ENCODE results near the gene FBXO7.

FBXO7 gene

DNA sequence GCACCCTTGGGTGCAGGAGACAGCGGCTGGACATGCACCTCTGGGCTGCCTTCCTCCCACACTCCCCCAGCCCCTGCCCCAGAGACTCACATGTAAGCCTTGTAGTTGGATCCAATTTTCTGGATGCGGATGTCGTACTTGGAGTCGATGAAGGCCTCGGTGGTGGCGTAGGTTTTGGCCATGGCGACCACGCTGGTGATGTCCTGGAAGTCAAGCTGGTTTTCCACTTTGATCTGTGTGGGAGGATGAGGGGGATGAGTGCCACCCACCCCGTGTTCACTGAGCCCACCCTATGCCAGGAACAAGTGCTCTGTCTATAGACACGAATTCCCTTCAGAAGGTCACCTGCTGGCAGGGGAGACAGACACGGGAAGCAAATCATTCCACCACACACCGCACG lies 66.9 kb downstream of the FBXO7 start:
- no peak overlapping the region for H3K4me2 ChIP-seq (ENCODE audit: low read depth, low read length, poor library complexity, severe bottlenecking)

DNA sequence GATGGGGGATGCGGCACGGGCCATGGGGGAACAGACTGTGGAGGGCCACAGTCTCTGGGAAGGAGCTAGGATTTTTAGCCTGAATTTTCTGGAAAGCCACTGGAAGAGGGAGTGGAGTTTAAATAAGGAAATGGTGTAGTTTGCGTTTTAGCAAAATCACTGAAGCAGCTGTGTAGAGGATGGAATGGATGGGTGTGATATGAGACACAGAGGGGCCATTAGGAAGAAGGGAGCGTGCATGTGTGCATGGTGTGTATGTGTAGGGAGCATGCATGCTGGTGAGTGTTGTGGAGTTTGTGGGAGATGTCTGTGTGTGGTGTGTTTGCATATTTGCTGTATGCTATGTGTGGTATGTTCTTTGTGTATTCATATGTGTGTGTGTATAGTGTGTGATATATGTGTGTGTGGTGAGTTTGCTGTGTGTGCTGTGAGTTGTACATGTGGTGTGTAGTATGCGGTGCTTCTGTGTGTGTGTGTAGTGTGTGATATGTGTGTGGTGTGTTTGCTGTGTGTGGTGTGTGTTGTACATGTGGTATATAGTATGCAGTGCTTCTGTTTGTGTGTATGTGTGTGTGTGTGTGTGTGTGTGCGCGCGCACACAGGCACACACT lies 67.6 kb downstream of the FBXO7 start:
- Histone ChIP-seq H3K4me2 (ENCODE audit: low read depth, low read length, poor library complexity, severe bottlenecking) (no peak overlapping the region), H3K9ac (ENCODE audit: low read length) (no peak overlapping the region), H3K79me2 (ENCODE audit: insufficient read depth, low read length) (no peaks in the 10 kb centered on the region), H4K20me1 (ENCODE audit: low read depth, low read length) (no peaks in the 10 kb centered on the region), H3K9me3 (ENCODE audit: insufficient read depth, low read length) (no peaks in the 10 kb centered on the region), H3K27ac (ENCODE audit: low read depth, low read length) (no peak overlapping the region), H3K36me3 (ENCODE audit: low read length) (no peaks in the 10 kb centered on the region), H3K4me3 (ENCODE audit: insufficient read depth, low read length, poor library complexity, severe bottlenecking) (no peak overlapping the region), H2AFZ (ENCODE audit: low read depth, low read length, severe bottlenecking) (no peak overlapping the region), H3F3A (ENCODE audit: insufficient read depth) (no peaks in the 10 kb centered on the region), H3K9me2 (replicated peaks; ENCODE audit: insufficient read depth, low read length) (no peaks in the 10 kb centered on the region), H3K27me3 (ENCODE audit: low read length) (no peaks in the 10 kb centered on the region)
- TF ChIP-seq, protein P1, sequence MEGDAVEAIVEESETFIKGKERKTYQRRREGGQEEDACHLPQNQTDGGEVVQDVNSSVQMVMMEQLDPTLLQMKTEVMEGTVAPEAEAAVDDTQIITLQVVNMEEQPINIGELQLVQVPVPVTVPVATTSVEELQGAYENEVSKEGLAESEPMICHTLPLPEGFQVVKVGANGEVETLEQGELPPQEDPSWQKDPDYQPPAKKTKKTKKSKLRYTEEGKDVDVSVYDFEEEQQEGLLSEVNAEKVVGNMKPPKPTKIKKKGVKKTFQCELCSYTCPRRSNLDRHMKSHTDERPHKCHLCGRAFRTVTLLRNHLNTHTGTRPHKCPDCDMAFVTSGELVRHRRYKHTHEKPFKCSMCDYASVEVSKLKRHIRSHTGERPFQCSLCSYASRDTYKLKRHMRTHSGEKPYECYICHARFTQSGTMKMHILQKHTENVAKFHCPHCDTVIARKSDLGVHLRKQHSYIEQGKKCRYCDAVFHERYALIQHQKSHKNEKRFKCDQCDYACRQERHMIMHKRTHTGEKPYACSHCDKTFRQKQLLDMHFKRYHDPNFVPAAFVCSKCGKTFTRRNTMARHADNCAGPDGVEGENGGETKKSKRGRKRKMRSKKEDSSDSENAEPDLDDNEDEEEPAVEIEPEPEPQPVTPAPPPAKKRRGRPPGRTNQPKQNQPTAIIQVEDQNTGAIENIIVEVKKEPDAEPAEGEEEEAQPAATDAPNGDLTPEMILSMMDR (IDR thresholded peaks at IDR 0.05; ENCODE audit: insufficient read depth, low read length, poor library complexity, severe bottlenecking): no peak
- no peak for TF ChIP-seq EZH2phosphoT487 (conservative IDR thresholded peaks at IDR 0.05; ENCODE audit: low read length)

More for the DNA sequence above, 66.9 kb downstream of the FBXO7 start:
- no peak for TF ChIP-seq EZH2phosphoT487 (conservative IDR thresholded peaks at IDR 0.05; ENCODE audit: low read length)
- TF ChIP-seq, protein P1 (IDR thresholded peaks at IDR 0.05; ENCODE audit: insufficient read depth, low read length, poor library complexity, severe bottlenecking): no peak
- Histone ChIP-seq H3K79me2 (ENCODE audit: insufficient read depth, low read length) (no peaks in the 10 kb centered on the region), H3K9me3 (ENCODE audit: insufficient read depth, low read length) (no peaks in the 10 kb centered on the region), H3K9ac (ENCODE audit: low read length) (no peak overlapping the region), H2AFZ (ENCODE audit: low read depth, low read length, severe bottlenecking) (no peak overlapping the region), H3F3A (ENCODE audit: insufficient read depth) (no peaks in the 10 kb centered on the region), H3K36me3 (ENCODE audit: low read length) (no peaks in the 10 kb centered on the region), H3K9me2 (replicated peaks; ENCODE audit: insufficient read depth, low read length) (no peaks in the 10 kb centered on the region), H3K27me3 (ENCODE audit: low read length) (no peaks in the 10 kb centered on the region), H3K27ac (ENCODE audit: low read depth, low read length) (no peak overlapping the region), H4K20me1 (ENCODE audit: low read depth, low read length) (no peaks in the 10 kb centered on the region), H3K4me3 (ENCODE audit: insufficient read depth, low read length, poor library complexity, severe bottlenecking) (no peak overlapping the region)

DNA sequence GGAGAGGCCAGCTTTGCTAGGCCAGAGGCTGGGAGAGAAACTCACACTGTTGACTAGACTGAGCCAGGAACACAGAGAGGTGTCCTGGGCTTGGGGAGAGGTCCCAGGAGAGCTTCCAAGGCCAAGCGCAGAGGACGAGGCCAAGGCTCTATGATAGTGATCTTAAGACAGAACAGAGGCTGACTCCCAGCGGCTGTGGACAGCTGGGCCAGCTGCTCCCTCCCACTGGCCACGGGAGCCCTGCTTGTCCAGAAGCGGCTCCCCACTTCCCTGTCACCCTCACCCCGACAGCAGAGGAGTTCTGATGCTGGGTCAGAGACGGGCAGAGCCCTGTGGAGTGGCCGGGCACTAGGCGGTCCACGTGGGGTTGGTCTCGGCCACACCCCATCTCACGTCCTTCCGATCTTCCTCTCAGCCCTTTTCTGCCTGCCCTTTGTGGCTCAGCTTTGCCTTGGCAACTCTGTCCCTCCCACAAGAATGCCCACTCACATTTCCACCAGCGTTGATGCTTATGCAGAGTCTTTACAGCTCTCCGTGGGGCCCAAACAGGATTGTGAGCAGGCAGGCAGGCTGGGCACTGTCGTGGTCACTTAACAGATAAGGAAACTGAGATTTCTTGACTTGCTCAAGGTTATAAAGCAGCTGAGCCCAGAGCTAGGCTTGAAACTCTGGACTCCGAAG lies 68.2 kb downstream of the FBXO7 start:
- no peak overlapping the region for H2AFZ ChIP-seq (ENCODE audit: low read depth, low read length, severe bottlenecking)
- H3K9me2 ChIP-seq (replicated peaks; ENCODE audit: insufficient read depth, low read length): no peaks in the 10 kb centered on the region
- H3K27me3 ChIP-seq (ENCODE audit: low read length): no peaks in the 10 kb centered on the region
- H3K9ac ChIP-seq (ENCODE audit: low read length): no peak overlapping the region
- H3K4me3 ChIP-seq (ENCODE audit: insufficient read depth, low read length, poor library complexity, severe bottlenecking): no peak overlapping the region
- no peaks in the 10 kb centered on the region for H3F3A ChIP-seq (ENCODE audit: insufficient read depth)
- H3K79me2 ChIP-seq (ENCODE audit: insufficient read depth, low read length): no peaks in the 10 kb centered on the region
- no peak overlapping the region for H3K4me2 ChIP-seq (ENCODE audit: low read depth, low read length, poor library complexity, severe bottlenecking)
- TF ChIP-seq EZH2phosphoT487 (conservative IDR thresholded peaks at IDR 0.05; ENCODE audit: low read length): no peak
- TF ChIP-seq, protein P1 (IDR thresholded peaks at IDR 0.05; ENCODE audit: insufficient read depth, low read length, poor library complexity, severe bottlenecking): no peak
- no peaks in the 10 kb centered on the region for H4K20me1 ChIP-seq (ENCODE audit: low read depth, low read length)
- H3K27ac ChIP-seq (ENCODE audit: low read depth, low read length): no peak overlapping the region
- H3K36me3 ChIP-seq (ENCODE audit: low read length): no peaks in the 10 kb centered on the region
- no peaks in the 10 kb centered on the region for H3K9me3 ChIP-seq (ENCODE audit: insufficient read depth, low read length)
